Cerebellar cortex (tissue), 1 donor: ENCODE results near the gene PNMA8C.
A peak's percentile ranks its signal among the peaks of the same experiment; 100 is the strongest.
"Not testable (repeated sequence)": the region's sequence is repeated elsewhere in the genome, so short reads cannot be mapped to it uniquely, and the experiment has no call there.

Source experiments
- DNase-seq: peaks from one replicate; pipeline ENCODE4 v3.0.0-alpha.2; 2015; ENCODE audit warnings: low spot score

The PNMA8C gene

GRCh38 chr19:46447006-46447405 is 18.3 kb upstream of the PNMA8C start:
- DNase-seq = no peak

GRCh38 chr19:46446021-46446420 is 17.3 kb upstream of the PNMA8C start:
- no peak for DNase-seq

- DNase-seq = no peak
Observed at GRCh38 chr19:46442808-46443450, 14.2 kb upstream of the PNMA8C start.

- DNase-seq = no peak
Observed at GRCh38 chr19:46441866-46442265, 13.1 kb upstream of the PNMA8C start.

GRCh38 chr19:46435689-46436088 is 7.0 kb upstream of the PNMA8C start:
- DNase-seq = not testable (repeated sequence)

GRCh38 chr19:46435009-46435408 is 6.3 kb upstream of the PNMA8C start:
- DNase-seq = no peak

GRCh38 chr19:46433470-46433869 is 4.7 kb upstream of the PNMA8C start:
- DNase-seq = not testable (repeated sequence)

- DNase-seq = peak; percentile 47
Observed at GRCh38 chr19:46431824-46432223, 3.1 kb upstream of the PNMA8C start.

- DNase-seq = no peak
Observed at GRCh38 chr19:46429999-46430398, 1.3 kb upstream of the PNMA8C start.

GRCh38 chr19:46427518-46428045 is 1.2 kb downstream of the PNMA8C start:
- no peak for DNase-seq

- DNase-seq = peak; percentile 87
Observed at GRCh38 chr19:46426506-46427162, 2.1 kb downstream of the PNMA8C start.

- peak; percentile 50 for DNase-seq
Observed at GRCh38 chr19:46426035-46426505, 2.7 kb downstream of the PNMA8C start.

GRCh38 chr19:46423188-46423587 is 5.5 kb downstream of the PNMA8C start:
- DNase-seq = no peak

- no peak for DNase-seq
Observed at GRCh38 chr19:46422344-46422743, 6.4 kb downstream of the PNMA8C start.

- DNase-seq = no peak
Observed at GRCh38 chr19:46420056-46420455, 8.7 kb downstream of the PNMA8C start.

- peak; percentile 73 for DNase-seq
Observed at GRCh38 chr19:46415804-46416709, 12.7 kb downstream of the PNMA8C start.

- DNase-seq = not testable (repeated sequence)
Observed at GRCh38 chr19:46414899-46415298, 13.8 kb downstream of the PNMA8C start.

GRCh38 chr19:46413262-46414031 is 15.3 kb downstream of the PNMA8C start, which contains the start of gene CCDC8:
TSS of gene CCDC8 (minus strand) at chr19:46413564. CDS start at chr19:46412810, 754 bp downstream.
- peak; percentile 89 for DNase-seq

- DNase-seq = no peak
Observed at GRCh38 chr19:46412650-46413261, 16.0 kb downstream of the PNMA8C start.

- no peak for DNase-seq
Observed at GRCh38 chr19:46411925-46412649, 16.6 kb downstream of the PNMA8C start.
